ENCODE results near the gene FNDC11.

Gene FNDC11

GRCh38 chr20:63542696-63543095 is 11.3 kb upstream of the FNDC11 start:
- peak; percentile 89 for DNase-seq (ENCODE audit: low spot score)
- TF ChIP-seq CTCF (IDR thresholded peaks at IDR 0.05; ENCODE audit: extremely low read depth, missing control alignments), result no peak

- no peak for TF ChIP-seq CTCF (IDR thresholded peaks at IDR 0.05; ENCODE audit: extremely low read depth, missing control alignments)
- no peak for DNase-seq (ENCODE audit: low spot score)
These were observed 10.8 kb upstream of the FNDC11 start for GRCh38 chr20:63543131-63543530.

- no peak for TF ChIP-seq CTCF (IDR thresholded peaks at IDR 0.05; ENCODE audit: extremely low read depth, missing control alignments)
- no peak for DNase-seq (ENCODE audit: low spot score)
These were observed 10.2 kb upstream of the FNDC11 start for GRCh38 chr20:63543733-63544132.

GRCh38 chr20:63544241-63544957 is 9.6 kb upstream of the FNDC11 start:
- no peak for TF ChIP-seq CTCF (IDR thresholded peaks at IDR 0.05; ENCODE audit: extremely low read depth, missing control alignments)
- DNase-seq (ENCODE audit: low spot score), result no peak

- no peak for TF ChIP-seq CTCF (IDR thresholded peaks at IDR 0.05; ENCODE audit: extremely low read depth, missing control alignments)
These were observed 8.9 kb upstream of the FNDC11 start for GRCh38 chr20:63544958-63545516.

GRCh38 chr20:63545814-63546213 is 8.1 kb upstream of the FNDC11 start:
- TF ChIP-seq CTCF (IDR thresholded peaks at IDR 0.05; ENCODE audit: extremely low read depth, missing control alignments), result no peak
- no peak for DNase-seq (ENCODE audit: low spot score)

More at GRCh38 chr20:63544958-63545516, 8.9 kb upstream of the FNDC11 start:
- DNase-seq (ENCODE audit: low spot score), result no peak

- DNase-seq (ENCODE audit: low spot score), result no peak
- TF ChIP-seq CTCF (IDR thresholded peaks at IDR 0.05; ENCODE audit: extremely low read depth, missing control alignments), result no peak
These were observed 7.6 kb upstream of the FNDC11 start for GRCh38 chr20:63546256-63546955.

All from GM20000 (cell line).